BJ (cell line): ENCODE data around the gene SLC13A1. TPM values are rescaled to one million over a fixed set of nuclear protein-coding genes. Genes with fewer than 3 reads are reported as not detected.

Source experiments
- CTCF ChIA-PET: fragments of 350-600 bp; formaldehyde crosslinking; extraction: SDS; loops from one replicate; lab custom pipeline; 2021; ENCODE audit warnings: antibody characterized with exemption, inconsistent platforms; lab: Yijun Ruan, JAX
- POLR2A ChIA-PET: fragments of 300-600 bp; sonication (Branson Sonifier 250); formaldehyde crosslinking; extraction: SDS; loops from one replicate; lab custom pipeline; 2021; ENCODE audit warnings: antibody characterized with exemption; lab: Charles Lee
- DNase-seq: peaks from one replicate; pipeline ENCODE4 v3.0.0-alpha.2; 2011; ENCODE audit warnings: low read depth
- H3K27me3 ChIP-seq: 2 replicates; pipeline ENCODE4 v1.6.0; 2011; ENCODE audit warnings: low read length; ENCODE audit not compliant: control insufficient read depth, insufficient read depth
- H3K36me3 ChIP-seq: 2 replicates; pipeline ENCODE4 v1.5.1; 2011; ENCODE audit warnings: low read length; ENCODE audit not compliant: control insufficient read depth, insufficient read depth
- H3K4me3 ChIP-seq: 2 replicates; pipeline ENCODE4 v1.5.1; 2011; ENCODE audit warnings: low read depth, mild to moderate bottlenecking, control low read depth, low read length
- polyA plus RNA-seq: library from polyadenylated mRNA; depleted of rRNA; stranded (reverse); fragments of >200 nt; gene quantifications from 2 replicates; pipeline ENCODE4 v1.2.3, GENCODE V29; 2011
- TF ChIP-seq, protein P1 (sequence below): IDR thresholded peaks from 2 replicates; pipeline ENCODE4 v1.5.1; 2011; ENCODE audit warnings: low read depth, mild to moderate bottlenecking, control low read depth, inconsistent platforms, low read length, moderate library complexity; ENCODE audit not compliant: insufficient read depth

SLC13A1 gene
- polyA plus RNA-seq, 1 experiment: not detected

DNA sequence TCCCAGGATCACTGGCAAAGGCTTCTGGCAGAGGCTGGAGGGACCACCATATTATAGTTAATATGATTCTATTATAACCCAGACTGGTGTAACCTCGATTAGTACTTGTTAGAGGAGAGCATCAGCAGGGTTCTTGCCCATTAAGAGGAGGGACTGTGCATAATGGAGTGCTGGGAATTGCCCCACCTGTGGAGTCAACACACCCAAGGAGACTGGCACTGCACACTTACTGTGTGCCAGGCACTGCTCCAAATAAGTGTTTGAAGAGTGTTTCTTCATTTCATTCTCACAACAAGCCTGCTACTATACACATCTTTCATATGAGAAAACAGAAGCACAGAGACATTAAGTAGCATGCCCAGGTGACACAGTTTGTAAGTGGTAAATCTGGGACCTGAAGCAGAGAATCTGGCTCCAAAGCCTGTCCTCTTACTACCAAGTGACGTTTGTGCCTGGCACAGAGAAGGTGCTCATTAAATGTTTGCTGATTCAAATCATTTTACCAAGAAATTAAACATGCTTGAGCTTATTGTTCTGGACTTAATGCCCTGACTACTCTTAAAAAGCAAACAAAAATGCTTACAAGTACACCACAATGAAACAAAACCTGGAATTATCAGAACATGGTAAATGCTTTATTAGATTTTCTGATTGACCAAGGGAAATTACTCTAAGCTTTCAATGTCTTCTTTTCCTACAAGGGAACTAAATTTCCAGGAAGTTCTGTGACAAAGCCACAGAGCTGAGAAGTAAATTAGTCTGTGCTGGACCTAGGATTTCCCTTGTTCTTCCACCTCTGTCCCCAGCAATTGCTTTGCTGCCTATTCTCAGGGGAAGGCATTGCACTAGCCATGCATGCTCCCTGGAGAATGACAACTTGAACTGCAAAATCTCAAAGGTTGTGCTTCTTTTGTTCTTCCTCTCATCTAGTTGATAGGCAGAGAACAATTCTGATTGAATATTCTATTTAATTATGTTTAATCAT lies 809 bp downstream of the SLC13A1 start:
- Histone ChIP-seq H3K27me3 (no peaks in the 10 kb centered on the region), H3K36me3 (no peaks in the 10 kb centered on the region), H3K4me3 (no peak overlapping the region)
- ChIA-PET CTCF (no interaction called here), POLR2A (no interaction called here)
- no peak for DNase-seq
- TF ChIP-seq, protein P1, sequence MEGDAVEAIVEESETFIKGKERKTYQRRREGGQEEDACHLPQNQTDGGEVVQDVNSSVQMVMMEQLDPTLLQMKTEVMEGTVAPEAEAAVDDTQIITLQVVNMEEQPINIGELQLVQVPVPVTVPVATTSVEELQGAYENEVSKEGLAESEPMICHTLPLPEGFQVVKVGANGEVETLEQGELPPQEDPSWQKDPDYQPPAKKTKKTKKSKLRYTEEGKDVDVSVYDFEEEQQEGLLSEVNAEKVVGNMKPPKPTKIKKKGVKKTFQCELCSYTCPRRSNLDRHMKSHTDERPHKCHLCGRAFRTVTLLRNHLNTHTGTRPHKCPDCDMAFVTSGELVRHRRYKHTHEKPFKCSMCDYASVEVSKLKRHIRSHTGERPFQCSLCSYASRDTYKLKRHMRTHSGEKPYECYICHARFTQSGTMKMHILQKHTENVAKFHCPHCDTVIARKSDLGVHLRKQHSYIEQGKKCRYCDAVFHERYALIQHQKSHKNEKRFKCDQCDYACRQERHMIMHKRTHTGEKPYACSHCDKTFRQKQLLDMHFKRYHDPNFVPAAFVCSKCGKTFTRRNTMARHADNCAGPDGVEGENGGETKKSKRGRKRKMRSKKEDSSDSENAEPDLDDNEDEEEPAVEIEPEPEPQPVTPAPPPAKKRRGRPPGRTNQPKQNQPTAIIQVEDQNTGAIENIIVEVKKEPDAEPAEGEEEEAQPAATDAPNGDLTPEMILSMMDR: no peak

DNA sequence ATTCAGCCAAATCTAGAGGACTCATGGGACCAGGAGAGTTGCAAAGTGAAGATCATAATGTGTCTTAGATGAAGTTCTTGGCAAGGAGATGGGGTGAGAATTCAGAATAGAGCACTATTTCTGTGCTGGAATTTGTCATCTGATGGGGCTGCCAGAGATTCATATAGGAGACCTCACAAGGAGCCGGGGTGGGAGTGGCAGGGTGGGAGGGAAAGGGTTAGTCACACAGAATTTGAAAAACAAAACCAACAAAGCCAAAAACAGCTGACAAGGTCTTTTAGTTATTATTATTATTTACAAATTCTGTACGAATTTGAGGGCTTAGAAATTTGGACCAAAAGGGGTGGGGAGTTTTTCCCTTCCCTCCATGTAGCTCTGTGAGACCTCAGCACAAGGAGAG lies 1.7 kb downstream of the SLC13A1 start:
- POLR2A ChIA-PET: no interaction called here
- no peak for DNase-seq
- TF ChIP-seq, protein P1: no peak
- CTCF ChIA-PET: no interaction called here
- Histone ChIP-seq H3K36me3 (no peaks in the 10 kb centered on the region), H3K27me3 (no peaks in the 10 kb centered on the region), H3K4me3 (no peak overlapping the region)

DNA sequence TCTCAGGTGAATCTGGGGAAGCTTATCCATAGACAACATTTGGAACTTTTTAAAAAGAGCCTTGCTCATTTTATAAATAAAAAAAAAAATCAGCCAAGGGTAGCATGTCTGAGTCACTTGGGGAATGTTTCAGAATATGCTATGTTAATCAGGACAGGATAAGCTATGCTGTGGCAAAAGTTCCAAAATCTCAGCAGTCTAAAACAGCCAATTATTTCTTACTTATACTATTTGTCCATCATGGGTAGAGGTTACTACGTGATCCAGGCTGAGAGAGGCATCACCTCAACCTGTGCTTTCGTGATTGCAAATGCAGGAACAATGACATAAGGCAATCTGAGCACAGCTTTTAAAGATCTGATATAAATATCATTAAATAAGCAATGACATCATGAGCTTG lies 6.5 kb downstream of the SLC13A1 start:
- ChIA-PET POLR2A (no interaction called here), CTCF (no interaction called here)
- H3K36me3 ChIP-seq: no peaks in the 10 kb centered on the region
- H3K27me3 ChIP-seq: no peaks in the 10 kb centered on the region
- DNase-seq: no peak
- no peak overlapping the region for H3K4me3 ChIP-seq
- TF ChIP-seq, protein P1: no peak

DNA sequence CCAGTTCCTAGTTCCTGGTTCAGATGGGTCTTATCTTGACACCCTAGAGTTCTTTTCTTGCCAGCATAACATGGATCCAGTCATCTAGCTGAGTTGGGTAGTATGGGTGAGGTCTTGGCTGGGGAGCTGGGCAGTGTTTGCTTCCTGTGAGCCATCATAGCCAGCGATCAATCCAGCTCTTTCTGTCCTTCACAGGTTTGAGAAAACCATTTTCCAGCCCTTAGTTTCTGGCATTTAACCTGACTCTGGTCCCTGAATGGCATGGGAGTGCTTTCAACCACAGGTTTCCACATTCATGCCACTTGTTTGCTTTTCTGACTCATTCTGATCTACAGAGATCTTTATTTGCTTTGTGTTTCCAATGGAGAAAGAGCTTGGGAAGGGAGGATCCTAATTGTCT lies 8.6 kb downstream of the SLC13A1 start:
- ChIA-PET POLR2A (no interaction called here), CTCF (no interaction called here)
- Histone ChIP-seq H3K4me3 (no peak overlapping the region), H3K36me3 (no peaks in the 10 kb centered on the region), H3K27me3 (no peaks in the 10 kb centered on the region)
- no peak for DNase-seq
- TF ChIP-seq, protein P1: no peak

DNA sequence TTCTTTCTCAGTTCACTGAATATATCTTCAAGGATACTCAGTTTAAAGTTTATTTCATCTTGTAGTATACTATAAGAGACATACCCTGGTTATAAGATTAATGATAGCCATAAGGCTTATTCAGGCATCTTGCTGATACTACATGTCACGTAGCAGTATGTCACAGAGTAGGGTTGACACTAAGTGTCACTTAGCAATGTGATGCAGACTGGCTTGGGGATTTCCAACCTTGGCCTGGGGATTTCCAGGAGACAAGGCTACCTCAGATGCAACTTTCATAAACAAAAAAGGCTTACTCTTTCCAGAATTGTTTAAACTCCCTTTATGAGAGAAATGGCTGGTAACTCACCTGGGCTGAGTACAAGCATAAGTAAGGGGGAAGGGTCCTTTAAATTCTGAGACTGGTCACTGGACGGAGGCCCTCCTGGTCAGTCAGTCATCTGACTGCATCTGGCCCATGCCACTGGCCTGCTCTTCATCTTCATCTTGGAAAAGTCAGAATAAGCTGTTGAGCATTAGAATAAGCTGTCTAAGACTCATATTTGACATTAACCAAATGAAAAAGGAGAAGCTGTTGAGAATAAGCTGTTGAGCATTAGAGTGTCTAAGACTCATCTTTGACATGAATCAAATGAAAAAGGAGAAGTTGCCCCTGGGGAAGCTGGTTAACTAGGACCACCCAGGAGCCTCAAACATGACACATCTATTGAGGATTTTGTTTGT lies 9.5 kb downstream of the SLC13A1 start:
- DNase-seq: no peak
- ChIA-PET POLR2A (no interaction called here), CTCF (no interaction called here)
- no peaks in the 10 kb centered on the region for H3K27me3 ChIP-seq
- H3K4me3 ChIP-seq: no peak overlapping the region
- H3K36me3 ChIP-seq: no peaks in the 10 kb centered on the region
- TF ChIP-seq, protein P1: no peak
